B cell (primary cell): ENCODE measurements around the gene EFCAB12. TPM values are rescaled to one million over a fixed set of nuclear protein-coding genes. Genes with fewer than 3 reads are reported as not detected.

Experiments used
- ATAC-seq: fragments of 200-7000 bp; cut with Tn5 transposase; one replicate; pipeline ENCODE4 v1.10.0; 2021; ENCODE audit warnings: low read depth, mild to moderate bottlenecking, moderate number of reproducible peaks, moderate library complexity
- CTCF ChIA-PET: fragments of 350-600 bp; sonication (Branson Sonifier 250); formaldehyde crosslinking; loops from one replicate; lab custom pipeline; 2021; ENCODE audit warnings: antibody characterized with exemption, inconsistent platforms; lab: Charles Lee
- POLR2A ChIA-PET: fragments of 350-600 bp; sonication (Branson Sonifier 250); formaldehyde crosslinking; loops from one replicate; lab custom pipeline; 2021; ENCODE audit warnings: antibody characterized with exemption; lab: Charles Lee
- DNase-seq: peaks from one replicate; pipeline ENCODE4 v3.0.0; 2013
- H2AFZ ChIP-seq: 2 replicates; pipeline ENCODE4 v1.6.1; 2012; ENCODE audit warnings: mild to moderate bottlenecking, low read depth, low read length; ENCODE audit not compliant: insufficient read depth, poor library complexity, severe bottlenecking
- H3K27ac ChIP-seq, 2 donors: 1 replicate in 1 of 2; 2 replicates in 1 of 2; pipeline ENCODE4 v1.5.1; 2012 to 2013; ENCODE audit warnings: low read length in 2 of 2, mild to moderate bottlenecking in 2 of 2, moderate library complexity in 1 of 2
- H3K27me3 ChIP-seq, 4 experiments: fragments of 200-600 bp in 1 of 4; sonication (generic) in 1 of 4; replicated peaks in 1 of 4; 1 replicate in 2 of 4; 2 replicates in 2 of 4; pipeline versions ENCODE4 v1.6.1 to v1.7.0; 2013 to 2016; ENCODE audit warnings: low read length in 3 of 4, mild to moderate bottlenecking in 2 of 4, mixed read lengths in 1 of 4, moderate library complexity in 1 of 4; ENCODE audit not compliant: insufficient read depth in 4 of 4, control insufficient read depth in 3 of 4; ENCODE audit errors: control extremely low read depth in 1 of 4
- H3K36me3 ChIP-seq, 2 experiments: replicated peaks in 1 of 2; 1 replicate in 1 of 2; 2 replicates in 1 of 2; pipeline versions ENCODE4 v1.6.1 to v1.7.1; 2013; ENCODE audit warnings: low read length in 1 of 2; ENCODE audit not compliant: insufficient read depth in 2 of 2, control insufficient read depth in 1 of 2; ENCODE audit errors: control extremely low read depth in 1 of 2, extremely low read depth in 1 of 2
- H3K4me1 ChIP-seq, 2 donors: fragments of 200-600 bp in 1 of 2; sonication (generic) in 1 of 2; 1 replicate in 1 of 2; 2 replicates in 1 of 2; pipeline versions ENCODE4 v1.5.1 to v1.6.1; 2013 to 2017; ENCODE audit warnings: low read length in 2 of 2; ENCODE audit not compliant: control insufficient read depth in 2 of 2, insufficient read depth in 2 of 2
- H3K4me2 ChIP-seq: replicated peaks from 2 replicates; pipeline ENCODE3; 2012; ENCODE audit warnings: mild to moderate bottlenecking, low read depth, low read length; ENCODE audit not compliant: poor library complexity, severe bottlenecking
- H3K4me3 ChIP-seq, 5 experiments: fragments of 200-600 bp in 1 of 5; sonication (generic) in 1 of 5; 1 replicate in 3 of 5; 2 replicates in 2 of 5; pipeline versions ENCODE4 v1.5.1 to v1.7.0; 2011 to 2016; ENCODE audit warnings: low read length in 4 of 5, mild to moderate bottlenecking in 4 of 5, low read depth in 2 of 5, control low read depth in 1 of 5, moderate library complexity in 1 of 5; ENCODE audit not compliant: insufficient read depth in 1 of 5; ENCODE audit errors: control extremely low read depth in 1 of 5, extremely low read depth in 1 of 5
- H3K79me2 ChIP-seq: fragments of 200-600 bp; sonication (generic); one replicate; pipeline ENCODE4 v1.6.0; 2016; ENCODE audit warnings: low read length; ENCODE audit not compliant: control insufficient read depth, insufficient read depth
- H3K9ac ChIP-seq: fragments of 200-600 bp; sonication (generic); 2 replicates; pipeline ENCODE4 v1.6.1; 2017; ENCODE audit warnings: mild to moderate bottlenecking, low read length, moderate library complexity
- H3K9me3 ChIP-seq, 3 donors: one replicate each; pipeline versions ENCODE4 v1.6.1 to v1.7.1; 2013; ENCODE audit warnings: low read length in 2 of 3; ENCODE audit not compliant: control insufficient read depth in 2 of 3, insufficient read depth in 1 of 3; ENCODE audit errors: control extremely low read depth in 1 of 3
- H4K20me1 ChIP-seq: 2 replicates; pipeline ENCODE4 v1.6.0; 2012; ENCODE audit warnings: mild to moderate bottlenecking, low read length; ENCODE audit not compliant: insufficient read depth, control insufficient read depth, poor library complexity, severe bottlenecking
- H3K27ac Mint-ChIP-seq: one replicate; pipeline ENCODE4 v1.8.0; 2021; ENCODE audit warnings: mixed read lengths
- H3K27me3 Mint-ChIP-seq: one replicate; pipeline ENCODE4 v1.8.0; 2021; ENCODE audit warnings: mixed read lengths
- H3K4me1 Mint-ChIP-seq: one replicate; pipeline ENCODE4 v1.8.0; 2021; ENCODE audit warnings: mixed read lengths
- H3K4me3 Mint-ChIP-seq: one replicate; pipeline ENCODE4 v1.8.0; 2021; ENCODE audit warnings: mixed read lengths
- H3K9me3 Mint-ChIP-seq: one replicate; pipeline ENCODE4 v1.8.0; 2022; ENCODE audit warnings: mixed read lengths; ENCODE audit not compliant: insufficient read depth
- CTCF ChIP-seq: fragments of 200-600 bp; IDR thresholded peaks from one replicate; pipeline ENCODE4 v1.8.0; 2022; ENCODE audit warnings: antibody characterized with exemption, mild to moderate bottlenecking
- EZH2 ChIP-seq: IDR thresholded peaks from 2 replicates; pipeline ENCODE4 v1.6.1; 2012; ENCODE audit warnings: borderline replicate concordance, low read depth, mild to moderate bottlenecking, moderate library complexity, low read length; ENCODE audit not compliant: insufficient read depth, poor library complexity, severe bottlenecking
- WGBS: methylation state at CpG from one replicate; pipeline ENCODE4 v1.1.5; 2013; ENCODE audit warnings: missing lambda C conversion rate; ENCODE audit not compliant: insufficient coverage; 5-methylcytosine and 5-hydroxymethylcytosine counted together
- intact Hi-C: fragments of 100-400 bp; cut with micrococcal nuclease; formaldehyde crosslinking; loops from one replicate; pipeline ENCODE4 v1.10.0; 2022
- polyA plus RNA-seq: library from polyadenylated mRNA; depleted of rRNA; stranded (reverse); fragments of >200 nt; gene quantifications from 2 replicates; pipeline ENCODE4 v1.2.3, GENCODE V29; 2012
- total RNA-seq, 2 donors: library from RNA; stranded (reverse); fragments of 120-200 nt in 1 of 2; gene quantifications; 1 replicate in 1 of 2; 2 replicates in 1 of 2; pipeline versions ENCODE4 v1.2.3 to v1.2.4, GENCODE V29; 2013 to 2022

The EFCAB12 gene
- total and polyA plus RNA-seq, 2 donors (not counting 1 experiment from before 2014, with no cell fraction given), result 3.5 to 6.5 TPM

- Histone ChIP-seq H3K27me3 (no peaks in the 10 kb centered on the region), H3K4me1 (no peaks in the 10 kb centered on the region), H3K4me2 (no peak overlapping the region), H3K9me3 (peaks cover 0 to 2% (median 0%) of the 10 kb centered on the region in 3 donors), H3K9ac (no peak overlapping the region), H3K4me3 (no peak overlapping the region), H3K79me2 (no peaks in the 10 kb centered on the region), H3K36me3 (no peaks in the 10 kb centered on the region), H3K27ac (no peak overlapping the region), H2AFZ (no peak overlapping the region), H4K20me1 (no peaks in the 10 kb centered on the region)
- ChIA-PET POLR2A (no interaction called here), CTCF (interaction anchor here (0.9 kb wide), 1 partner anchor 12 kb away, joined by 3 read pairs; no protein-coding TSS in a partner anchor)
- DNase-seq, result no peak
- no peaks in the 10 kb centered on the region for H3K4me1 Mint-ChIP-seq
- H3K27me3 Mint-ChIP-seq, result no peaks in the 10 kb centered on the region
- 88% methylated on average over 17 of the region's 20 CpGs for WGBS
- H3K9me3 Mint-ChIP-seq, result no peaks in the 10 kb centered on the region
- TF ChIP-seq EZH2 (no peak), CTCF (no peak)
- H3K27ac Mint-ChIP-seq, result no peak overlapping the region
- H3K4me3 Mint-ChIP-seq, result no peak overlapping the region
- intact Hi-C loops, result no loop called here
- ATAC-seq, result no peak
Observed at GRCh38 chr3:129371041-129371826, 57.2 kb downstream of the EFCAB12 start.

- intact Hi-C loops, result no loop called here
- no peaks in the 10 kb centered on the region for H3K4me1 ChIP-seq
- TF ChIP-seq EZH2, result no peak
- TF ChIP-seq CTCF, result no peak
- Mint-ChIP-seq H3K4me1 (no peaks in the 10 kb centered on the region), H3K27ac (no peak overlapping the region), H3K9me3 (no peaks in the 10 kb centered on the region), H3K27me3 (no peaks in the 10 kb centered on the region), H3K4me3 (no peak overlapping the region)
- ATAC-seq, result no peak
- H3K9me3 ChIP-seq, result peaks cover 0 to 9% (median 0%) of the 10 kb centered on the region in 3 donors
- 98% methylated on average over 4 of the region's 5 CpGs for WGBS
- no peak overlapping the region for H3K4me3 ChIP-seq
- H3K36me3 ChIP-seq, result no peaks in the 10 kb centered on the region
- no peak overlapping the region for H2AFZ ChIP-seq
- POLR2A ChIA-PET, result no interaction called here
- CTCF ChIA-PET, result no interaction called here
- no peak for DNase-seq
- H3K27ac ChIP-seq, result no peak overlapping the region
- no peak overlapping the region for H3K4me2 ChIP-seq
- H3K27me3 ChIP-seq, result no peaks in the 10 kb centered on the region
- no peaks in the 10 kb centered on the region for H3K79me2 ChIP-seq
- no peak overlapping the region for H3K9ac ChIP-seq
- H4K20me1 ChIP-seq, result no peaks in the 10 kb centered on the region
Observed at GRCh38 chr3:129370248-129370964, 58.0 kb downstream of the EFCAB12 start.
